Measurements from ENCODE around the gene SSH3.

DNA sequence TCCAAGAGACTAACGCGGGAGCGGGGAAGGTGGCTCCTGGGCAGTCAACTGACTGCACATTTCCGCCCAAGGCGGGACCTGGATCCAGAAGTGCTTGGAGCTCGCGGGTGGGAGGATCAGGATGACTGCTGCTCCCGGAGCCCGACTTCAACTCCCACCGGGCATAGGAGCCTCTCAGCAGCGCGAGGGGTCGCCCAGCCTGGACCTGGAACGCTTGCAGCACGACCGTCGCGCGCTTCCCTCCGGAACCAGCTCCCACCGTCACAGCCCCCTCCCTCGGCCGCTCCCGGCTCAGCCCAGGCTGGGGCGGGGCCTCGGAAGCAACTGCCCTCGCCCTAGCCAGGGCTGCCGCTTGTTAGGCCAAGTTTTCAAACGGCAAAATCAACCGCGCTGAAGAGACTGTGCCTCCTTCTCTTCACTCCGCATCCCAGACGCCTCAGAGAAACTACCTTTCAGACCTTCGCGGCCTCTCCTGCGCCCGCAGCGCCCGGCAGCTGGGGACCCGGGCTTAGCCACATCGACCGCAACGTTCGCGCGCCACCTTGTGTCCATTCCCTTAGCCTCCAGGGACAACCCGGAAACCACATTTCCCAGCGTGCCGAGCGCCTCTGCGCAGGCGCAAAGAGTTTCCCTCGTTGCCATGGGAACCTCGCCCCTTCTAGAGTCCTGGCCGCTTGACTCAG is 14.0 kb downstream of the SSH3 start:
- peak; percentile 70 for TF ChIP-seq POLR2A (IDR thresholded peaks at IDR 0.05; ENCODE audit: low read length)
- TF ChIP-seq GATA1 (IDR thresholded peaks at IDR 0.05; ENCODE audit: low read depth, low read length) = no peak
